K562 (cell line): ENCODE measurements around the gene GNAQ. TPM values are rescaled to one million over a fixed set of nuclear protein-coding genes. Genes with fewer than 3 reads are reported as not detected.

ENCODE experiments used
- ATAC-seq: fragments of 200-7000 bp; cut with Tn5 transposase; 3 replicates; pipeline ENCODE4 v1.9.1; 2020; ENCODE audit warnings: moderate library complexity
- BruUV-seq: library from RNA; stranded (reverse); fragments of 400-500 nt; replicated peaks from 2 replicates; lab custom pipeline; 2021; lab: Mats Ljungman, UMichigan
- CTCF ChIA-PET: fragments of 300-600 bp; formaldehyde crosslinking; extraction: SDS; loops from one replicate; lab custom pipeline; 2021; ENCODE audit warnings: low intra/inter-chr PET ratio; lab: Yijun Ruan, JAX
- POLR2A ChIA-PET: fragments of 300-600, 350-650 bp; sonication (Branson Sonifier 250); formaldehyde crosslinking; extraction: SDS; loops from one replicate; lab custom pipeline; 2021; ENCODE audit warnings: antibody characterized with exemption, inconsistent platforms; lab: Yijun Ruan, JAX
- DNase-seq, 4 experiments: peaks; one replicate each; pipeline versions ENCODE4 v3.0.0 to v3.0.0-alpha.2; 2011 to 2018; ENCODE audit warnings: low spot score in 3 of 4, mixed read lengths in 3 of 4; ENCODE audit errors: extremely low read depth in 1 of 4
- FAIRE-seq: peaks from 2 replicates; lab custom pipeline; 2011; peaks lifted over from hg19 to GRCh38; lab: Jason Lieb, UNC
- H2AFZ ChIP-seq: 2 replicates; pipeline ENCODE4 v1.6.0; 2011; ENCODE audit warnings: low read depth, low read length, control low read depth, inconsistent platforms
- H3K27ac ChIP-seq: fragments of 200-600 bp; 3 replicates; pipeline ENCODE4 v1.8.0; 2011; ENCODE audit warnings: low read depth, mild to moderate bottlenecking, control low read depth, inconsistent platforms, low read length, moderate library complexity, mixed read lengths; ENCODE audit errors: extremely low read depth
- H3K27me3 ChIP-seq, 2 experiments: fragments of 300-600 bp in 1 of 2; 2 replicates in 1 of 2; 3 replicates in 1 of 2; pipeline versions ENCODE4 v1.6.0 to v1.8.0; 2011; ENCODE audit warnings: inconsistent platforms in 2 of 2, low read length in 2 of 2, mild to moderate bottlenecking in 1 of 2, mixed read lengths in 1 of 2, moderate library complexity in 1 of 2; ENCODE audit not compliant: control insufficient read depth in 2 of 2, insufficient read depth in 2 of 2
- H3K36me3 ChIP-seq: fragments of 300-600 bp; 3 replicates; pipeline ENCODE4 v1.8.0; 2011; ENCODE audit warnings: mild to moderate bottlenecking, low read length, inconsistent platforms; ENCODE audit not compliant: control insufficient read depth, insufficient read depth
- H3K4me1 ChIP-seq, 2 experiments: fragments of 200-600 bp in 1 of 2; replicated peaks in 1 of 2; 2 replicates in 1 of 2; 3 replicates in 1 of 2; pipeline versions ENCODE4 v1.5.1 to v1.8.0; 2011; ENCODE audit warnings: inconsistent platforms in 2 of 2, low read length in 2 of 2, mild to moderate bottlenecking in 1 of 2, mixed read lengths in 1 of 2, moderate library complexity in 1 of 2; ENCODE audit not compliant: control insufficient read depth in 2 of 2, insufficient read depth in 2 of 2
- H3K4me2 ChIP-seq: 2 replicates; pipeline ENCODE4 v1.6.1; 2011; ENCODE audit warnings: low read length, control low read depth, inconsistent platforms, mixed read lengths; ENCODE audit not compliant: insufficient read depth
- H3K4me3 ChIP-seq: fragments of 200-600 bp; sonication (generic), shearing (Covaris generic); 2 replicates; pipeline ENCODE4 v1.5.1; 2016; ENCODE audit warnings: control low read depth, inconsistent platforms
- H3K79me2 ChIP-seq: fragments of 200-600 bp; 3 replicates; pipeline ENCODE4 v1.8.0; 2011; ENCODE audit warnings: low read length, inconsistent platforms; ENCODE audit not compliant: control insufficient read depth, insufficient read depth
- H3K9ac ChIP-seq, 2 experiments: 2 replicates each; pipeline versions ENCODE4 v1.6.0 to v1.6.1; 2011; ENCODE audit warnings: low read depth in 2 of 2, low read length in 2 of 2, control low read depth in 1 of 2, inconsistent platforms in 1 of 2, mild to moderate bottlenecking in 1 of 2, mixed read lengths in 1 of 2; ENCODE audit not compliant: insufficient read depth in 1 of 2
- H3K9me1 ChIP-seq: one replicate; pipeline ENCODE4 v1.6.0; 2011; ENCODE audit warnings: inconsistent platforms, mild to moderate bottlenecking, low read length, moderate library complexity; ENCODE audit not compliant: control insufficient read depth, insufficient read depth
- H3K9me3 ChIP-seq: replicated peaks from 2 replicates; pipeline ENCODE4 v1.5.1; 2011; ENCODE audit warnings: low read depth, low read length, inconsistent platforms; ENCODE audit not compliant: control insufficient read depth, insufficient read depth
- H4K20me1 ChIP-seq: replicated peaks from 2 replicates; pipeline ENCODE4 v1.6.1; 2011; ENCODE audit warnings: low read length, inconsistent platforms, mixed read lengths; ENCODE audit not compliant: control insufficient read depth, insufficient read depth
- BMI1 ChIP-seq: fragments of 150-350 bp; IDR thresholded peaks from 2 replicates; pipeline ENCODE4 v1.6.1; 2014; ENCODE audit warnings: low read length
- HDGF ChIP-seq: fragments of 450-650 bp; IDR thresholded peaks from 2 replicates; pipeline ENCODE4 v1.6.1; 2016
- KLF10 ChIP-seq: fragments of 250-450 bp; sonication (Bioruptor Pico); IDR thresholded peaks from 2 replicates; pipeline ENCODE4 v1.6.1; 2021; ENCODE audit warnings: matching md5 sums
- LEF1 ChIP-seq: fragments of 450-650 bp; IDR thresholded peaks from 2 replicates; pipeline ENCODE4 v1.6.1; 2016; ENCODE audit warnings: mild to moderate bottlenecking
- MAFG ChIP-seq: fragments of 450-650 bp; conservative IDR thresholded peaks from 2 replicates; pipeline ENCODE4 v1.6.1; 2016; ENCODE audit warnings: missing genetic modification characterization, missing compliant biosample characterization
- MTF1 ChIP-seq: fragments of 250-450 bp; sonication (Bioruptor Pico); IDR thresholded peaks from 2 replicates; pipeline ENCODE4 v1.9.0; 2021; ENCODE audit warnings: moderate library complexity, mild to moderate bottlenecking, inconsistent platforms, borderline replicate concordance
- RHOXF2B ChIP-seq: fragments of 250-450 bp; sonication (Bioruptor Pico); conservative IDR thresholded peaks from 2 replicates; pipeline ENCODE4 v1.5.1; 2021
- SETDB1 ChIP-seq: IDR thresholded peaks from one replicate; pipeline ENCODE4 v1.6.1; 2012; ENCODE audit warnings: low read length, control low read depth, inconsistent platforms
- SNIP1 ChIP-seq: fragments of 450-650 bp; IDR thresholded peaks from 2 replicates; pipeline ENCODE4 v1.7.1; 2017; ENCODE audit warnings: low read depth, mild to moderate bottlenecking
- ZBTB17 ChIP-seq: fragments of 450-650 bp; formaldehyde crosslinking; IDR thresholded peaks from 2 replicates; pipeline ENCODE4 v1.4.0; 2020; ENCODE audit warnings: mild to moderate bottlenecking
- ZNF23 ChIP-seq: fragments of 250-450 bp; sonication (Bioruptor Pico); IDR thresholded peaks from 2 replicates; pipeline ENCODE4 v1.4.0; 2020; ENCODE audit warnings: mild to moderate bottlenecking
- in situ Hi-C: fragments of 300-500 bp; cut with MboI; formaldehyde crosslinking; loops from 4 replicates; pipeline ENCODE4 v1.15.0; 2018; ENCODE audit warnings: inconsistent platforms, mixed read lengths
- intact Hi-C: fragments of 100-400 bp; cut with micrococcal nuclease; formaldehyde crosslinking; loops from 2 replicates; pipeline ENCODE4 v1.14.2; 2022
- polyA plus RNA-seq, 8 experiments: library from polyadenylated mRNA; depleted of rRNA in 4 of 8; stranded (reverse) in 5 of 8; unstranded in 3 of 8; fragments of >200 nt; fragmentation: Nextera tagmentation in 2 of 8; fragmentation: Illumina TruSeq in 1 of 8; extraction: Ambion mirVana in 2 of 8; extraction: Trizol in 1 of 8; gene quantifications; 2 replicates each; pipeline versions ENCODE4 v1.2.1 to v1.2.3, GENCODE V29; 2011 to 2014; ENCODE audit warnings: inconsistent platforms in 1 of 8, missing spikeins in 1 of 8
- total RNA-seq, 7 experiments: library from RNA; depleted of rRNA in 6 of 7; stranded (reverse); fragments of >200 nt in 6 of 7; fragmentation: Illumina TruSeq in 2 of 7; extraction: Trizol in 2 of 7; gene quantifications; 2 replicates each; pipeline versions ENCODE4 v1.2.1 to v1.2.3, GENCODE V29; 2011 to 2021; ENCODE audit warnings: low replicate concordance in 1 of 7
- TF ChIP-seq, protein P1 (sequence below): sonication (generic); formaldehyde crosslinking; IDR thresholded peaks from 2 replicates; pipeline ENCODE4 v1.8.0; 2022; ENCODE audit warnings: mild to moderate bottlenecking, low read depth, missing genetic modification reagents
- TF ChIP-seq, protein P2 (sequence below): fragments of 450-650 bp; formaldehyde crosslinking; IDR thresholded peaks from 2 replicates; pipeline ENCODE4 v1.4.0; 2020; ENCODE audit warnings: mild to moderate bottlenecking, moderate library complexity
- TF ChIP-seq, protein P3 (sequence below): fragments of 250-450 bp; sonication (Bioruptor Pico); IDR thresholded peaks from 2 replicates; pipeline ENCODE4 v1.5.0; 2021; ENCODE audit warnings: mild to moderate bottlenecking, borderline replicate concordance
- TF ChIP-seq, protein P4 (sequence below): fragments of 250-450 bp; sonication (Bioruptor Pico); IDR thresholded peaks from 2 replicates; pipeline ENCODE4 v1.9.0; 2021; ENCODE audit warnings: mild to moderate bottlenecking
- TF ChIP-seq, protein P5 (sequence below): fragments of 450-650 bp; IDR thresholded peaks from 2 replicates; pipeline ENCODE4 v1.6.1; 2016; ENCODE audit warnings: mild to moderate bottlenecking

Gene GNAQ
- total and polyA plus RNA-seq, 9 of the 15 experiments (the other 6 are each of a cell fraction or from before 2014, with no cell fraction given): 4.8 to 27.9 (median 17.5) TPM

DNA sequence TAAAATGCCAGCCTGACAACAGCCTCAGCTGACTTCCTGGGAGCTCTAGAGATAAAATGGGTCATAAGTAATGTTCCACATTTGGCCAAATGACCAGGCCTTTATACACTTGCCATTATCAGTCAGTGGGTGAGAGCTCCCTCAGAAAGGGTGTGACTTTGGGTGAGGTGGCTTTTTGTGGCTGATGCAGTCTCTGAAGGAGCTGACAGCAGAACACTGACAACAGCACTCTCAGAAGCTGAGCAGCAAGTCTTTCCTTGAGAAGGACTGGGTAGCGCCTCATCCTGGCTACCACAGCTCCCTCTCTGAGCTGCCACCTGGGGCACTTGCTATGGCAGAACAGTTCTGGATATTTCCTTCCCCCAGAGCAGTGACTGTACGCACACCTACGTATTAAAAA is 22.0 kb upstream of the GNAQ start (continued):
- TF ChIP-seq, protein P1, sequence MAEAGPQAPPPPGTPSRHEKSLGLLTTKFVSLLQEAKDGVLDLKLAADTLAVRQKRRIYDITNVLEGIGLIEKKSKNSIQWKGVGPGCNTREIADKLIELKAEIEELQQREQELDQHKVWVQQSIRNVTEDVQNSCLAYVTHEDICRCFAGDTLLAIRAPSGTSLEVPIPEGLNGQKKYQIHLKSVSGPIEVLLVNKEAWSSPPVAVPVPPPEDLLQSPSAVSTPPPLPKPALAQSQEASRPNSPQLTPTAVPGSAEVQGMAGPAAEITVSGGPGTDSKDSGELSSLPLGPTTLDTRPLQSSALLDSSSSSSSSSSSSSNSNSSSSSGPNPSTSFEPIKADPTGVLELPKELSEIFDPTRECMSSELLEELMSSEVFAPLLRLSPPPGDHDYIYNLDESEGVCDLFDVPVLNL (CRISPR knock-in tag): no peak
- TF ChIP-seq MTF1 (CRISPR knock-in tag): no peak
- TF ChIP-seq, protein P2, sequence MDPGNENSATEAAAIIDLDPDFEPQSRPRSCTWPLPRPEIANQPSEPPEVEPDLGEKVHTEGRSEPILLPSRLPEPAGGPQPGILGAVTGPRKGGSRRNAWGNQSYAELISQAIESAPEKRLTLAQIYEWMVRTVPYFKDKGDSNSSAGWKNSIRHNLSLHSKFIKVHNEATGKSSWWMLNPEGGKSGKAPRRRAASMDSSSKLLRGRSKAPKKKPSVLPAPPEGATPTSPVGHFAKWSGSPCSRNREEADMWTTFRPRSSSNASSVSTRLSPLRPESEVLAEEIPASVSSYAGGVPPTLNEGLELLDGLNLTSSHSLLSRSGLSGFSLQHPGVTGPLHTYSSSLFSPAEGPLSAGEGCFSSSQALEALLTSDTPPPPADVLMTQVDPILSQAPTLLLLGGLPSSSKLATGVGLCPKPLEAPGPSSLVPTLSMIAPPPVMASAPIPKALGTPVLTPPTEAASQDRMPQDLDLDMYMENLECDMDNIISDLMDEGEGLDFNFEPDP (CRISPR knock-in tag): no peak
- TF ChIP-seq, protein P3, sequence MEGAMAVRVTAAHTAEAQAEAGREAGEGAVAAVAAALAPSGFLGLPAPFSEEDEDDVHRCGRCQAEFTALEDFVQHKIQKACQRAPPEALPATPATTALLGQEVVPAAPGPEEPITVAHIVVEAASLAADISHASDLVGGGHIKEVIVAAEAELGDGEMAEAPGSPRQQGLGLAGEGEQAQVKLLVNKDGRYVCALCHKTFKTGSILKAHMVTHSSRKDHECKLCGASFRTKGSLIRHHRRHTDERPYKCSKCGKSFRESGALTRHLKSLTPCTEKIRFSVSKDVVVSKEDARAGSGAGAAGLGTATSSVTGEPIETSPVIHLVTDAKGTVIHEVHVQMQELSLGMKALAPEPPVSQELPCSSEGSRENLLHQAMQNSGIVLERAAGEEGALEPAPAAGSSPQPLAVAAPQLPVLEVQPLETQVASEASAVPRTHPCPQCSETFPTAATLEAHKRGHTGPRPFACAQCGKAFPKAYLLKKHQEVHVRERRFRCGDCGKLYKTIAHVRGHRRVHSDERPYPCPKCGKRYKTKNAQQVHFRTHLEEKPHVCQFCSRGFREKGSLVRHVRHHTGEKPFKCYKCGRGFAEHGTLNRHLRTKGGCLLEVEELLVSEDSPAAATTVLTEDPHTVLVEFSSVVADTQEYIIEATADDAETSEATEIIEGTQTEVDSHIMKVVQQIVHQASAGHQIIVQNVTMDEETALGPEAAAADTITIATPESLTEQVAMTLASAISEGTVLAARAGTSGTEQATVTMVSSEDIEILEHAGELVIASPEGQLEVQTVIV (CRISPR knock-in tag): no peak
- TF ChIP-seq, all 486 proteins: peak for 0

DNA sequence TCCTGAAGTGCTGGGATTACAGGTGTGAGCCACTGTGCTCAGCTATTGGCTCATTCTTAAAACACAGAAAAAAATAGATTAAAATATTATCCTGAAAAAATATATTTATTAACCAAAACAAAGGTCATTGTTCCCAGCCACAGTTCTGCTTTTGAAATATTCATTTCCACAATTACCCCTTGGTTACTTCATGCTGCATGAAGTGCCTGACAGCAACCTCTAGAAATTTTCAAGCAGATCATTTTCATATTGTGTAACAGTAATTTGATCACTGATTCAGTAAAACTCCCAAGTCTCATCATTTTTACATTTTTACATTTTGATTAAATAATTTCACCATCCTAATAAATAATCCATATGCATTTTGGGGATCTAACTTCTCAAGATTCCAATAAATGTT is 18.8 kb upstream of the GNAQ start:
- no peak for ATAC-seq
- Histone ChIP-seq H3K4me2 (no peak overlapping the region), H3K79me2 (no peaks in the 10 kb centered on the region), H3K9me3 (no peaks in the 10 kb centered on the region), H3K4me3 (no peak overlapping the region), H3K4me1 (no peaks in the 10 kb centered on the region), H3K9me1 (no peaks in the 10 kb centered on the region), H3K27ac (no peak overlapping the region), H3K36me3 (no peaks in the 10 kb centered on the region), H4K20me1 (no peaks in the 10 kb centered on the region), H3K9ac (no peak overlapping the region), H2AFZ (no peak overlapping the region), H3K27me3 (peaks cover 0 to 2% of the 10 kb centered on the region in 2 experiments; a peak in 1 of 5 replicates)
- POLR2A ChIA-PET: no interaction called here
- no TSS peak for BruUV-seq
- CTCF ChIA-PET: no interaction called here
- FAIRE-seq: no peak
- no peak for DNase-seq
- intact Hi-C loops: no loop called here
- in situ Hi-C loops: no loop called here
- no peak for TF ChIP-seq RHOXF2B (CRISPR knock-in tag)
- no peak for TF ChIP-seq MAFG
- no peak for TF ChIP-seq HDGF
- TF ChIP-seq SETDB1: no peak
- TF ChIP-seq LEF1: no peak
- no peak for TF ChIP-seq SNIP1
- no peak for TF ChIP-seq ZNF23 (CRISPR knock-in tag)
- TF ChIP-seq, protein P4, sequence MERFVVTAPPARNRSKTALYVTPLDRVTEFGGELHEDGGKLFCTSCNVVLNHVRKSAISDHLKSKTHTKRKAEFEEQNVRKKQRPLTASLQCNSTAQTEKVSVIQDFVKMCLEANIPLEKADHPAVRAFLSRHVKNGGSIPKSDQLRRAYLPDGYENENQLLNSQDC: no peak
- TF ChIP-seq KLF10: no peak
- TF ChIP-seq, protein P5, sequence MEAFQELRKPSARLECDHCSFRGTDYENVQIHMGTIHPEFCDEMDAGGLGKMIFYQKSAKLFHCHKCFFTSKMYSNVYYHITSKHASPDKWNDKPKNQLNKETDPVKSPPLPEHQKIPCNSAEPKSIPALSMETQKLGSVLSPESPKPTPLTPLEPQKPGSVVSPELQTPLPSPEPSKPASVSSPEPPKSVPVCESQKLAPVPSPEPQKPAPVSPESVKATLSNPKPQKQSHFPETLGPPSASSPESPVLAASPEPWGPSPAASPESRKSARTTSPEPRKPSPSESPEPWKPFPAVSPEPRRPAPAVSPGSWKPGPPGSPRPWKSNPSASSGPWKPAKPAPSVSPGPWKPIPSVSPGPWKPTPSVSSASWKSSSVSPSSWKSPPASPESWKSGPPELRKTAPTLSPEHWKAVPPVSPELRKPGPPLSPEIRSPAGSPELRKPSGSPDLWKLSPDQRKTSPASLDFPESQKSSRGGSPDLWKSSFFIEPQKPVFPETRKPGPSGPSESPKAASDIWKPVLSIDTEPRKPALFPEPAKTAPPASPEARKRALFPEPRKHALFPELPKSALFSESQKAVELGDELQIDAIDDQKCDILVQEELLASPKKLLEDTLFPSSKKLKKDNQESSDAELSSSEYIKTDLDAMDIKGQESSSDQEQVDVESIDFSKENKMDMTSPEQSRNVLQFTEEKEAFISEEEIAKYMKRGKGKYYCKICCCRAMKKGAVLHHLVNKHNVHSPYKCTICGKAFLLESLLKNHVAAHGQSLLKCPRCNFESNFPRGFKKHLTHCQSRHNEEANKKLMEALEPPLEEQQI: no peak
- no peak for TF ChIP-seq BMI1
- TF ChIP-seq ZBTB17 (CRISPR knock-in tag): no peak
